Glomerular visceral epithelial cell (primary cell): ENCODE measurements around the gene KLF11.
"Not testable (repeated sequence)": the region's sequence is repeated elsewhere in the genome, so short reads cannot be mapped to it uniquely, and the experiment has no call there.

Experiments used
- DNase-seq: peaks from one replicate; pipeline ENCODE4 v3.0.0-alpha.2; 2016; ENCODE audit errors: extremely low spot score

Gene KLF11

GRCh38 chr2:10084223-10084865 is 41.0 kb downstream of the KLF11 start:
- no peak for DNase-seq

- DNase-seq, result no peak
These were observed 41.8 kb downstream of the KLF11 start for GRCh38 chr2:10085043-10085667.

- no peak for DNase-seq
These were observed 42.3 kb downstream of the KLF11 start for GRCh38 chr2:10085668-10086059.

GRCh38 chr2:10086950-10087349 is 43.6 kb downstream of the KLF11 start:
- DNase-seq, result no peak

- no peak for DNase-seq
These were observed 44.0 kb downstream of the KLF11 start for GRCh38 chr2:10087360-10087759.

- no peak for DNase-seq
These were observed 46.3 kb downstream of the KLF11 start for GRCh38 chr2:10089565-10090190.

GRCh38 chr2:10091182-10091888 is 48.0 kb downstream of the KLF11 start:
- no peak for DNase-seq

- DNase-seq, result not testable (repeated sequence)
These were observed 48.5 kb downstream of the KLF11 start for GRCh38 chr2:10091889-10092244.

- no peak for DNase-seq
These were observed 51.0 kb downstream of the KLF11 start for GRCh38 chr2:10094271-10094814.

- DNase-seq, result no peak
These were observed 51.8 kb downstream of the KLF11 start for GRCh38 chr2:10095175-10095574.

- no peak for DNase-seq
These were observed 53.3 kb downstream of the KLF11 start for GRCh38 chr2:10096641-10097040.

- peak; percentile 63 for DNase-seq
These were observed 54.2 kb downstream of the KLF11 start for GRCh38 chr2:10097352-10098148.

GRCh38 chr2:10101491-10101890 is 58.1 kb downstream of the KLF11 start:
- DNase-seq, result no peak

GRCh38 chr2:10103179-10103578 is 59.8 kb downstream of the KLF11 start:
- DNase-seq, result no peak
